Esophagus muscularis mucosa (tissue), 3 donors: Measurements from ENCODE around the gene SNX10.

ENCODE experiments used
- CTCF ChIP-seq, 3 experiments: fragments of 200-600 bp in 2 of 3; fragments of 450-650 bp in 1 of 3; sonication (generic) in 2 of 3; IDR thresholded peaks; one replicate each; pipeline ENCODE4 v1.5.1; 2017 to 2019; ENCODE audit warnings: antibody characterized with exemption in 3 of 3, mild to moderate bottlenecking in 2 of 3, moderate library complexity in 1 of 3
- POLR2A ChIP-seq: fragments of 450-650 bp; IDR thresholded peaks from one replicate; pipeline ENCODE4 v1.6.1; 2017; ENCODE audit warnings: antibody characterized with exemption, moderate library complexity, mild to moderate bottlenecking, low read depth
- POLR2AphosphoS5 ChIP-seq, 2 donors: sonication (generic); formaldehyde crosslinking; IDR thresholded peaks; one replicate each; pipeline ENCODE4 v1.6.1; 2017; ENCODE audit warnings: antibody characterized with exemption in 2 of 2

DNA sequence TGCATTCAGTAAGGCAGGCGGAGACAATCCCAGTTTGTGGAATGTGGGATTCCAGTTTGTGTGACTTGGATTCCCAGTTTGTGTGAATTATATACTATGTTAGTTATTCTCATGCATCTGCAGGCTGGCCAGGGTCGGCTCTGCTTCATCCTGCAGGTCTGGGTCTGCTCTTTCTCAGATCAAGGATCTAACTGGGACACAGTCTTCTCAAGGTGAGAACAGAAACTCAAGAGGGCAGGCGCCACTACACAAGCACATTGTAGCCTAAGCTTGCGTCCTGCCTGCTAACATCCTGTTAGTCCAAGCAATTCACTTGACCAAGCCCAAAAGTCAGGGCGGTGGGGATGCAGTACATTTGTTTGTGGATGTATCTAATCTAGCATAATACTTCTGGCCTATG lies 131.1 kb downstream of the SNX10 start:
- TF ChIP-seq CTCF (IDR thresholded peaks at IDR 0.05) (no peak), POLR2AphosphoS5 (IDR thresholded peaks at IDR 0.05) (no peak), POLR2A (no peak)
